Measurements from ENCODE around the gene HOXC5.
A peak's percentile ranks its signal among the peaks of the same experiment; 100 is the strongest.

The HOXC5 gene

GRCh38 chr12:53986686-53987483 is 46.0 kb upstream of the HOXC5 start:
- Histone ChIP-seq H3K4me3 (ENCODE audit: control insufficient read depth in 1 of 7, extremely low read depth in 1 of 7, insufficient read depth in 4 of 7, low read depth in 2 of 7, low read length in 6 of 7) (no peak overlapping the region), H3K27me3 (replicated peaks in 2 of 5; ENCODE audit: control insufficient read depth in 4 of 5, insufficient read depth in 5 of 5, low read length in 4 of 5) (peaks cover 39 to 99% (median 65%) of the 10 kb centered on the region in 5 experiments), H3K4me1 (ENCODE audit: control extremely low read depth in 1 of 4, control insufficient read depth in 4 of 4, insufficient read depth in 4 of 4, low read length in 3 of 4) (peaks cover 0 to 25% (median 19%) of the 10 kb centered on the region in 4 experiments), H3K27ac (ENCODE audit: insufficient read depth in 1 of 2, low read depth in 1 of 2, low read length in 2 of 2, poor library complexity in 1 of 2, severe bottlenecking in 2 of 2) (no peak overlapping the region), H3K36me3 (ENCODE audit: control insufficient read depth in 4 of 4, insufficient read depth in 4 of 4, low read length in 3 of 4) (no peaks in the 10 kb centered on the region), H3K9me3 (ENCODE audit: control extremely low read depth in 1 of 5, control insufficient read depth in 4 of 5, insufficient read depth in 2 of 5, low read depth in 1 of 5, low read length in 4 of 5) (peaks cover 0 to 8% (median 0%) of the 10 kb centered on the region in 5 experiments)
- DNase-seq = no peak
- ChIA-PET POLR2A (interaction anchor here (0.6 kb wide), 1 partner anchor 14 kb away, joined by 3 read pairs; no protein-coding TSS in a partner anchor), CTCF (interaction anchor here (0.9 to 5.6 kb wide), 23 partner anchors 9 to 285 kb away, joined by 3 to 46 read pairs (median 5); partner anchors contain the start of genes HOXC8 and HOXC9)
- WGBS (ENCODE audit: insufficient coverage) = 23% methylated on average over 14 of the region's 21 CpGs

GRCh38 chr12:53987787-53988230 is 45.0 kb upstream of the HOXC5 start:
- Histone ChIP-seq H3K9me3 (ENCODE audit: control extremely low read depth in 1 of 5, control insufficient read depth in 4 of 5, insufficient read depth in 2 of 5, low read depth in 1 of 5, low read length in 4 of 5) (peaks cover 0 to 8% (median 0%) of the 10 kb centered on the region in 5 experiments), H3K36me3 (ENCODE audit: control insufficient read depth in 4 of 4, insufficient read depth in 4 of 4, low read length in 3 of 4) (no peaks in the 10 kb centered on the region), H3K27me3 (replicated peaks in 2 of 5; ENCODE audit: control insufficient read depth in 4 of 5, insufficient read depth in 5 of 5, low read length in 4 of 5) (peaks cover 36 to 99% (median 64%) of the 10 kb centered on the region in 5 experiments), H3K4me3 (ENCODE audit: control insufficient read depth in 1 of 7, extremely low read depth in 1 of 7, insufficient read depth in 4 of 7, low read depth in 2 of 7, low read length in 6 of 7) (no peak overlapping the region), H3K4me1 (ENCODE audit: control extremely low read depth in 1 of 4, control insufficient read depth in 4 of 4, insufficient read depth in 4 of 4, low read length in 3 of 4) (peaks cover 0 to 25% (median 19%) of the 10 kb centered on the region in 4 experiments), H3K27ac (ENCODE audit: insufficient read depth in 1 of 2, low read depth in 1 of 2, low read length in 2 of 2, poor library complexity in 1 of 2, severe bottlenecking in 2 of 2) (no peak overlapping the region)
- ChIA-PET POLR2A (no interaction called here), CTCF (interaction anchor here (0.9 to 5.6 kb wide), 22 partner anchors 10 to 232 kb away, joined by 3 to 46 read pairs (median 4); partner anchors contain the start of gene HOXC9)
- no peak for DNase-seq
- 8% methylated on average over 4 of the region's 4 CpGs for WGBS (ENCODE audit: insufficient coverage)

- 0% methylated on average over 1 of the region's 5 CpGs for WGBS (ENCODE audit: insufficient coverage)
- CTCF ChIA-PET = interaction anchor here (1.1 to 5.6 kb wide), 19 partner anchors 11 to 233 kb away, joined by 3 to 46 read pairs (median 5); partner anchors contain the start of gene HOXC9
Observed at GRCh38 chr12:53988541-53989226, 44.2 kb upstream of the HOXC5 start.

GRCh38 chr12:53989227-53990113 is 43.4 kb upstream of the HOXC5 start:
- Histone ChIP-seq H3K36me3 (ENCODE audit: control insufficient read depth in 4 of 4, insufficient read depth in 4 of 4, low read length in 3 of 4) (no peaks in the 10 kb centered on the region), H3K4me3 (ENCODE audit: control insufficient read depth in 1 of 7, extremely low read depth in 1 of 7, insufficient read depth in 4 of 7, low read depth in 2 of 7, low read length in 6 of 7) (no peak overlapping the region), H3K27ac (ENCODE audit: insufficient read depth in 1 of 2, low read depth in 1 of 2, low read length in 2 of 2, poor library complexity in 1 of 2, severe bottlenecking in 2 of 2) (no peak overlapping the region), H3K27me3 (replicated peaks in 2 of 5; ENCODE audit: control insufficient read depth in 4 of 5, insufficient read depth in 5 of 5, low read length in 4 of 5) (peaks cover 33 to 99% (median 62%) of the 10 kb centered on the region in 5 experiments), H3K9me3 (ENCODE audit: control extremely low read depth in 1 of 5, control insufficient read depth in 4 of 5, insufficient read depth in 2 of 5, low read depth in 1 of 5, low read length in 4 of 5) (peaks cover 0 to 2% (median 0%) of the 10 kb centered on the region in 5 experiments), H3K4me1 (ENCODE audit: control extremely low read depth in 1 of 4, control insufficient read depth in 4 of 4, insufficient read depth in 4 of 4, low read length in 3 of 4) (peaks cover 0 to 21% (median 11%) of the 10 kb centered on the region in 4 experiments)
- under 1% methylated on average over 20 of the region's 28 CpGs for whole genome bisulfite sequencing (ENCODE audit: insufficient coverage)
- CTCF ChIA-PET = interaction anchor here (0.9 to 5.6 kb wide), 12 partner anchors 10 to 235 kb away, joined by 3 to 46 read pairs (median 6); partner anchors contain the start of genes HOXC12 and HOXC9
- peak; percentile 60 to 77 (median 74) for DNase-seq
- POLR2A ChIA-PET = no interaction called here

More at GRCh38 chr12:53988541-53989226, 44.2 kb upstream of the HOXC5 start:
- peaks cover 0 to 24% (median 16%) of the 10 kb centered on the region in 4 experiments for H3K4me1 ChIP-seq (ENCODE audit: control extremely low read depth in 1 of 4, control insufficient read depth in 4 of 4, insufficient read depth in 4 of 4, low read length in 3 of 4)
- peaks cover 0 to 6% (median 0%) of the 10 kb centered on the region in 5 experiments for H3K9me3 ChIP-seq (ENCODE audit: control extremely low read depth in 1 of 5, control insufficient read depth in 4 of 5, insufficient read depth in 2 of 5, low read depth in 1 of 5, low read length in 4 of 5)
- H3K36me3 ChIP-seq (ENCODE audit: control insufficient read depth in 4 of 4, insufficient read depth in 4 of 4, low read length in 3 of 4) = no peaks in the 10 kb centered on the region
- H3K27me3 ChIP-seq (replicated peaks in 2 of 5; ENCODE audit: control insufficient read depth in 4 of 5, insufficient read depth in 5 of 5, low read length in 4 of 5) = peaks cover 36 to 99% (median 60%) of the 10 kb centered on the region in 5 experiments
- POLR2A ChIA-PET = no interaction called here
- no peak overlapping the region for H3K4me3 ChIP-seq (ENCODE audit: control insufficient read depth in 1 of 7, extremely low read depth in 1 of 7, insufficient read depth in 4 of 7, low read depth in 2 of 7, low read length in 6 of 7)
- no peak for DNase-seq
- no peak overlapping the region for H3K27ac ChIP-seq (ENCODE audit: insufficient read depth in 1 of 2, low read depth in 1 of 2, low read length in 2 of 2, poor library complexity in 1 of 2, severe bottlenecking in 2 of 2)

GRCh38 chr12:53990311-53991076 is 42.4 kb upstream of the HOXC5 start:
- Histone ChIP-seq H3K4me3 (ENCODE audit: control insufficient read depth in 1 of 7, extremely low read depth in 1 of 7, insufficient read depth in 4 of 7, low read depth in 2 of 7, low read length in 6 of 7) (no peak overlapping the region), H3K36me3 (ENCODE audit: control insufficient read depth in 4 of 4, insufficient read depth in 4 of 4, low read length in 3 of 4) (no peaks in the 10 kb centered on the region), H3K4me1 (ENCODE audit: control extremely low read depth in 1 of 4, control insufficient read depth in 4 of 4, insufficient read depth in 4 of 4, low read length in 3 of 4) (peaks cover 0 to 24% (median 14%) of the 10 kb centered on the region in 4 experiments), H3K27me3 (replicated peaks in 2 of 5; ENCODE audit: control insufficient read depth in 4 of 5, insufficient read depth in 5 of 5, low read length in 4 of 5) (peaks cover 33 to 100% (median 66%) of the 10 kb centered on the region in 5 experiments), H3K27ac (ENCODE audit: insufficient read depth in 1 of 2, low read depth in 1 of 2, low read length in 2 of 2, poor library complexity in 1 of 2, severe bottlenecking in 2 of 2) (no peak overlapping the region), H3K9me3 (ENCODE audit: control extremely low read depth in 1 of 5, control insufficient read depth in 4 of 5, insufficient read depth in 2 of 5, low read depth in 1 of 5, low read length in 4 of 5) (peaks cover 0 to 2% (median 0%) of the 10 kb centered on the region in 5 experiments)
- POLR2A ChIA-PET = no interaction called here
- CTCF ChIA-PET = interaction anchor here (0.6 to 3.8 kb wide), 14 partner anchors 11 to 234 kb away, joined by 3 to 23 read pairs (median 3); partner anchors contain the start of genes HOXC12, HOXC5 and HOXC9
- WGBS (ENCODE audit: insufficient coverage) = 7% methylated on average over 13 of the region's 27 CpGs
- DNase-seq = no peak

GRCh38 chr12:53991077-53991460 is 41.8 kb upstream of the HOXC5 start:
- ChIA-PET CTCF (interaction anchor here (0.6 to 3.8 kb wide), 13 partner anchors 11 to 226 kb away, joined by 3 to 23 read pairs (median 4); partner anchors contain the start of genes HOXC12, HOXC5 and HOXC9), POLR2A (no interaction called here)
- Histone ChIP-seq H3K27ac (ENCODE audit: insufficient read depth in 1 of 2, low read depth in 1 of 2, low read length in 2 of 2, poor library complexity in 1 of 2, severe bottlenecking in 2 of 2) (no peak overlapping the region), H3K4me1 (ENCODE audit: control extremely low read depth in 1 of 4, control insufficient read depth in 4 of 4, insufficient read depth in 4 of 4, low read length in 3 of 4) (peaks cover 0 to 25% (median 13%) of the 10 kb centered on the region in 4 experiments), H3K4me3 (ENCODE audit: control insufficient read depth in 1 of 7, extremely low read depth in 1 of 7, insufficient read depth in 4 of 7, low read depth in 2 of 7, low read length in 6 of 7) (no peak overlapping the region), H3K9me3 (ENCODE audit: control extremely low read depth in 1 of 5, control insufficient read depth in 4 of 5, insufficient read depth in 2 of 5, low read depth in 1 of 5, low read length in 4 of 5) (peaks cover 0 to 2% (median 0%) of the 10 kb centered on the region in 5 experiments), H3K36me3 (ENCODE audit: control insufficient read depth in 4 of 4, insufficient read depth in 4 of 4, low read length in 3 of 4) (no peaks in the 10 kb centered on the region), H3K27me3 (replicated peaks in 2 of 5; ENCODE audit: control insufficient read depth in 4 of 5, insufficient read depth in 5 of 5, low read length in 4 of 5) (peaks cover 33 to 100% (median 66%) of the 10 kb centered on the region in 5 experiments)
- no peak for DNase-seq
- 6% methylated on average over 7 of the region's 8 CpGs for WGBS (ENCODE audit: insufficient coverage)
